NCI-H1436 (cell line): ENCODE measurements around the gene LYRM1.
"Not testable (repeated sequence)": the region's sequence is repeated elsewhere in the genome, so short reads cannot be mapped to it uniquely, and the experiment has no call there.

Experiments used
- DNase-seq: peaks from one replicate; lab custom pipeline; 2025; lab: John Stamatoyannopoulos, UW

LYRM1 gene

GRCh38 chr16:20937736-20938135, 37.2 kb downstream of the LYRM1 start:
- no peak for DNase-seq

- no peak for DNase-seq
Observed at GRCh38 chr16:20938426-20938825, 37.9 kb downstream of the LYRM1 start.

- DNase-seq = no peak
Observed at GRCh38 chr16:20939611-20940010, 39.0 kb downstream of the LYRM1 start.

GRCh38 chr16:20940871-20941635, 40.5 kb downstream of the LYRM1 start:
- DNase-seq = no peak

- no peak for DNase-seq
Observed at GRCh38 chr16:20941636-20941926, 41.0 kb downstream of the LYRM1 start.

GRCh38 chr16:20942256-20942655, 41.7 kb downstream of the LYRM1 start:
- DNase-seq = no peak

- no peak for DNase-seq
Observed at GRCh38 chr16:20944861-20945574, 44.4 kb downstream of the LYRM1 start.

GRCh38 chr16:20945575-20945875, 45.0 kb downstream of the LYRM1 start:
- DNase-seq = not testable (repeated sequence)

- no peak for DNase-seq
Observed at GRCh38 chr16:20946015-20946629, 45.6 kb downstream of the LYRM1 start.

GRCh38 chr16:20948444-20948843, 47.9 kb downstream of the LYRM1 start:
- DNase-seq = no peak

- DNase-seq = no peak
Observed at GRCh38 chr16:20949660-20950059, 49.1 kb downstream of the LYRM1 start.

GRCh38 chr16:20950294-20950693, 49.7 kb downstream of the LYRM1 start:
- DNase-seq = no peak

- no peak for DNase-seq
Observed at GRCh38 chr16:20952139-20952920, 51.8 kb downstream of the LYRM1 start.

GRCh38 chr16:20954574-20954973, 54.0 kb downstream of the LYRM1 start:
- DNase-seq = no peak

GRCh38 chr16:20956319-20956718, 55.7 kb downstream of the LYRM1 start:
- no peak for DNase-seq

- no peak for DNase-seq
Observed at GRCh38 chr16:20957153-20957552, 56.6 kb downstream of the LYRM1 start.

GRCh38 chr16:20960899-20961298, 60.3 kb downstream of the LYRM1 start:
- no peak for DNase-seq

- DNase-seq = no peak
Observed at GRCh38 chr16:20968765-20969164, 68.2 kb downstream of the LYRM1 start.

- DNase-seq = no peak
Observed at GRCh38 chr16:20969386-20969785, 68.8 kb downstream of the LYRM1 start.

GRCh38 chr16:20971401-20971800, 70.8 kb downstream of the LYRM1 start:
- DNase-seq = no peak

GRCh38 chr16:20973201-20973600, 72.6 kb downstream of the LYRM1 start:
- not testable (repeated sequence) for DNase-seq
